Measurements from ENCODE around the gene CLTCL1. TPM values are rescaled to one million over a fixed set of nuclear protein-coding genes. Genes with fewer than 3 reads are reported as not detected.
A peak's percentile ranks its signal among the peaks of the same experiment; 100 is the strongest.

CLTCL1 gene
- total RNA-seq, 2 experiments from 2014 or later = 0.29 to 0.52 TPM

DNA sequence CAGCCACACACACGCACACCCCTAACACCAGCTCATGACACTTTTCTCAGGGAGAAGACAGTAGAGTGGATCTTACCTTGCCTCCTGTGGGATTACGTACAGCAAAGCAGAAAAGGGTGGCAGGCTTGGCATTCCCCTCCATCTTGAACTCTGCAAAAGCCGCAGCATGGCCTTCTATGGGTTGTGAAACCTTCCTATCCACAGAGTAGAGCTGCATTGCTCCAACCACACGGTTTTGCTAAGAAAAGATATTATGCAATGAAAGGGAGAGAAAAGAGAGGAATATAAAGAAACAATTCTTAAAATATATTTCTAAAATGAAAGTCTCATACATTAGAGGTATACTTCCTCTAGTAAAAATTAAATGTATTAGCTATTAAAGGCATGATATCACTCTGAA is 48.8 kb downstream of the CLTCL1 start:
- H3K27me3 Mint-ChIP-seq = no peaks in the 10 kb centered on the region
- no peaks in the 10 kb centered on the region for H3K4me1 Mint-ChIP-seq
- no peaks in the 10 kb centered on the region for H3K36me3 Mint-ChIP-seq
- DNase-seq = no peak
- no peaks in the 10 kb centered on the region for H3K9me3 Mint-ChIP-seq
- no peak overlapping the region for H3K27ac Mint-ChIP-seq
- no peak overlapping the region for H3K4me3 Mint-ChIP-seq

DNA sequence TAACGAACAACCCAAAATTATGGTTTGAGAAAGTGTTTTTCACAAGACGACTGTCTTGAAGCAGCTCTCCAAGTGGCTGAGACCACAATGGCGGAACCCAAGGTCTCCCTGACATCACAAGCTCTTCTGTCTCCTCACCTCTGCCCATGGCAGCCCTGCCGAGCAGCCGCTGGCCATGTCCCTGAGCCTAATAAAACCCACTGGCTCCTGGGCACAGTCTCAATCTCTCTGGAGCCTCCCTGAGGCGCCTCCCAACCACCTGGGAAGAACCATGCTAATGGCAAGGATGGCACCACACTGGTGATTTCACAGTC is 50.0 kb downstream of the CLTCL1 start:
- H3K27me3 Mint-ChIP-seq = no peaks in the 10 kb centered on the region
- DNase-seq = no peak

DNA sequence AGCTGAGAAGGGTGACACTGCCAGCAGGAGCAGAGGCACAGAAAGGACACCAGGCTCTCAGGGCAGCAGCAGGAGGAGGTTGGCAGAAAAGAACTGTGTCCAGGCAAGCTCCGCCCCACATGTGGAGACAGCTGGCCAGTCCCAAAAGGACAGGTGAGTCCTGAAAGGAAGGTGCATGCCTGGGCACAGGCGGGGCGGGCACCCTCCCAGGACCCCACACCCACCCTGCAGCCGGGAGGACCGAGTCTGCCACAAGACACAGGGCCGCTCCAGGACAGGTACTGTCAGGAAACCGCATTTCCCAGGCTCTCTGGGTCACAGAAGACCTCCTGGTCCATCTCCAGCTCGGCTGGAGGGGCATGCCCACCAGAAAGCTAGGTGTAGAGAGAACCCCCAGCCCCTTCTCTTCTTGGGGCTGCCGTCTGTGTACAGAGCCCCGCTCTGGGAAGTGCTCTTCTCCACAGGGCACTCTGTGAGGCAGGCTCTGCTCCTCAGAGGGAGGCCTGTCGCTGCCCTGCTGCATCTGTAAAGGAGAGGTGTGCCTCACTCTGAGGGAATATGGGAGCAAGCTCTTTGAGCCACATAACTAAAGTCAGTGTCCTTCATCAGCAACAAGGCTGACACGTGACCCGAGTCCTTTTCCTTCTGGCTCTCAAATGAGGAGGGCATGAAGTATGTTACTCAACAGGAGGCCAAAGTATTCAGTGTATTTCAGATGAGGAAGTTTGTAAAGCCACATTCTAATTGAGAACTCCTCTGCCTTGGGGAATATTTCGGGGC is 50.5 kb downstream of the CLTCL1 start:
- no peak for DNase-seq
- Mint-ChIP-seq H3K36me3 (no peaks in the 10 kb centered on the region), H3K27me3 (no peaks in the 10 kb centered on the region), H3K4me3 (no peak overlapping the region), H3K27ac (no peak overlapping the region), H3K4me1 (no peaks in the 10 kb centered on the region), H3K9me3 (no peaks in the 10 kb centered on the region)

More for the DNA sequence above, 50.0 kb downstream of the CLTCL1 start:
- H3K36me3 Mint-ChIP-seq = no peaks in the 10 kb centered on the region
- H3K27ac Mint-ChIP-seq = no peak overlapping the region
- H3K9me3 Mint-ChIP-seq = no peaks in the 10 kb centered on the region
- H3K4me3 Mint-ChIP-seq = no peak overlapping the region
- H3K4me1 Mint-ChIP-seq = no peaks in the 10 kb centered on the region

DNA sequence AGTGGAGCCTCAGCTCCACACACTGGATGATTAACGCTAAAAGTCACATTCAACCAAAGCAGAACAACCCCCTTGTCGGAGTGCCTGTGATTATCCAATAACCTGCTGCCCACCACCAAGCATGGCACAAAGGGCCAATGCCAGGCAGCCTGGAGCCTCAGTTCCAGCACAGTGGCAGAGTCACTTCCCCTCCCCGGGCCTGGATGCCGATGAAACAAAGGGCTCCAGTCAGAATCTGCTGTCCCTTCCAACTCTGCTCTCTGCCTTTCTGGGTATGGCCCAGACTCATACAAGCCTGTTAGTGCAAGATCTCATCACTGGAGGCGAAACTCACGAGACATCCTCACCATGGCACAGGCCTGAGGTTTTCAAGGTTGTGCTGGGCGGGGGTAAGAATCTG is 52.1 kb downstream of the CLTCL1 start:
- no peaks in the 10 kb centered on the region for H3K9me3 Mint-ChIP-seq
- peaks cover 2% of the 10 kb centered on the region for H3K27me3 Mint-ChIP-seq
- H3K4me3 Mint-ChIP-seq = no peak overlapping the region
- H3K4me1 Mint-ChIP-seq = no peaks in the 10 kb centered on the region
- no peak overlapping the region for H3K27ac Mint-ChIP-seq
- H3K36me3 Mint-ChIP-seq = no peaks in the 10 kb centered on the region
- no peak for DNase-seq

DNA sequence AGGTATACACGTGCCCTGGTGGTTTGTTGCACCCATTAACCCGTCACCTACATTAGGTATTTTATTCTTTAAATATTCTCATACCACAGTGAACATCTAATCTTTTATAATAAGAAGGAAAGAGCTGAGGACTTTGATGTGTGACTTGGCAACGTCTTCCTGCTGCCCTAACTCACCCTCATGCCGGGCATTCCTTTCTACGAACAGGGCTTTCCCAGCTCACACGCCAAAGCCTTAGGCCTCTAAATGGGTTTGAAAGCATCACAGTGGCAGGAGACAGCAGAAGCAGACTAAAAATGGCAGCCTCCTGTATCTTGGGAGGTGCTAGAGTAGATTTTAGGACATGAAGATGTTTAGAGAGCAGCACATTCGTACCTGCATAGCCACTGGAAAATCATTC is 52.6 kb downstream of the CLTCL1 start:
- no peak for DNase-seq
- Mint-ChIP-seq H3K36me3 (no peaks in the 10 kb centered on the region), H3K4me1 (no peaks in the 10 kb centered on the region), H3K9me3 (no peaks in the 10 kb centered on the region), H3K27ac (no peak overlapping the region), H3K4me3 (no peak overlapping the region), H3K27me3 (peaks cover 2% of the 10 kb centered on the region)

DNA sequence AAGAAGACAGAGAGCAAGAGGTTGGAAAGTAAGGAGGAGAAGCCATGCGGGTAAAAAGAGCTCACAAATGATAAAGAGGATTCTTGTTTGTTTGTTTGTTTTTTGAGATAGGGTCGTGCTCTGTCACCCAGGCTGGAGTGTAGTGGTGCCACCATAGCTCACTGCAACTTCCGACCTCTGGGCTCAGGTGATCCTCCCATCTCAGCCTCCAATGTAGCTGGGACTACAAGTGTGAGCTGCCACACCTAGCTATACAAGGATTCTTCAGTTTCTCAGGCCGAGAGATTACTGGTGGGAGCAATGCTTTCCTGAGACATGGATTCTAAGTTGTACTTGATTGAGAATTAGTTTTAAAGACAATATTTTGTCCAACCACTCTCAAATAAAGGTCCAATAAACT is 55.6 kb downstream of the CLTCL1 start:
- H3K27me3 Mint-ChIP-seq = peaks cover 2% of the 10 kb centered on the region
- no peaks in the 10 kb centered on the region for H3K9me3 Mint-ChIP-seq
- H3K27ac Mint-ChIP-seq = no peak overlapping the region
- H3K4me3 Mint-ChIP-seq = no peak overlapping the region
- no peak for DNase-seq
- H3K4me1 Mint-ChIP-seq = no peaks in the 10 kb centered on the region
- no peaks in the 10 kb centered on the region for H3K36me3 Mint-ChIP-seq

DNA sequence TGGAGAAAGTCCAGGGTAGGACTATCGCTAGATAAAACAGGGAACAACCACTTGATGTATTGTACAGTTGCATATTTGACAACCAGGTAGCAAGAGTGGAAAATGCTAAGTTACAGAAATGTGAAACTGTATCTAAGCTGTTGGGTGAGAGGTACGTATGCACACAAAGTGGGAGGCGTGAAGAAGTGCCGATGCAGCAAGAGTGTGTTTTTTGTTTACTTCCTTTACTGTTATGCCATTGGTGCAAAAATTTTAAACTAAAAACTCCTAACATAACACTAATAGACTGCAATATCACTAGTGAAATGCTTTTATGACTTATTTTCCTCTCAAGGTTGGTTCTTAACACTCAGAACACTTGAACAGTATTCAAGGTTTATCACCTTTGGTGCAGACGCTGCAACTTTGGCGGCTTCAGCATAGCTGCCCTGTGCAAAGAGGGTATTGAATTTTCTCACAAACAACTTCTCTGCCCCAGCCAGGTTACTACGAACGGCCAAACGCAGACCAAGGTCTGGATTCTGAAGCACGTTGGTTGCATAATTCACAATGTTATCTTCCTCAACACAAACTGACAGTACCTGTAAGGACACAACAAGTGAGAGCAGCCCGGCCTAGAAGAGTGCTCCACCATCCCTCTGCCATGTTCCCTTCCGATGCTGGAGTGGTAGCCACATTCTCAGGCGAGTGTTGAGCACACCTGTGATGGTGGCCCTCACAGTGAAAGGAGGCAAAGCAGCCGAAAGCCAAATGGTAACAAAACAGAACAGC is 57.2 kb downstream of the CLTCL1 start:
- Mint-ChIP-seq H3K27ac (no peak overlapping the region), H3K27me3 (peaks cover 2% of the 10 kb centered on the region), H3K4me1 (no peaks in the 10 kb centered on the region), H3K9me3 (no peaks in the 10 kb centered on the region), H3K36me3 (no peaks in the 10 kb centered on the region), H3K4me3 (no peak overlapping the region)
- no peak for DNase-seq

DNA sequence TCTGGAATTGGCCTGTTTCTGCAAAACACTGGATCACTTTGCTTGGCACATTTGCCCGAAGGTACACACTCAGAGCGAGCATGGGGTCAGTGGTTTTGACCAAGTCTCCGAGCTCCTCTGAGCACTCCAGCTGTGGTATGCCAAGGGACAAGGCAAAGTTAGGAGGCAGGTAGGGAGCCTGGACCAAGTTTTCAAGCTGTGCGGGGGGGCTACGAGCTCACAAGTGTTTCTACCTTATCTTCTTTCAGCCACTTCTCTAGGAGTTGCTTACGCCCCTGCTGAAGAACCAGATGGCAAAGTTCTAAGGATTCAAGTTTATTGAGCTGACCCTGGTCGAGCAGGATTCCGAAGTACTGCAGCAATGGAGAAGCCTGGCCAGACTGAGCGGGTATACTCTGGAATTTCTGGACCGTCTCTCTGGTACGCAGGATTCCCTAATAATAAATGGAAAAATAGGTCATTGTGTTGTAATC is 58.3 kb downstream of the CLTCL1 start:
- Mint-ChIP-seq H3K27me3 (peaks cover 2% of the 10 kb centered on the region), H3K36me3 (no peaks in the 10 kb centered on the region), H3K4me1 (no peaks in the 10 kb centered on the region), H3K4me3 (no peak overlapping the region), H3K27ac (no peak overlapping the region), H3K9me3 (no peaks in the 10 kb centered on the region)
- no peak for DNase-seq

DNA sequence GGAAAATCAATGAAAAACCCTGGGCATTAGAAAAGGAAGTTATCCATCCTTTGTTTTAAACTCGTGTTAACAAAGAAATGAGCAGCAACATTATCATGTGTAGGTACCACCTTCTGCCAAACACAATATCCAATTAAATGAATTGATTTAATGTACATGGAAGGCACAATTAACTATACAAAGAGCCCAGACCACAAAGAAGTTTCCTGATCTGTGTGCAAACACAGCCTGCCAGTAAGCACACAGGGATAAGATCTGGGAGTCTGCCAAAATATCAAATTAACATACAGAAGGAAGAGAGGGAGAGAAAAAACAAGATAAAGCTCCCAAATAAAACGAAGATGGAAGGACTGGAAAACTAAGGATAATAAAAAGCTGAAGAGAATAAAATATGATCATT is 58.9 kb downstream of the CLTCL1 start:
- no peak for DNase-seq

DNA sequence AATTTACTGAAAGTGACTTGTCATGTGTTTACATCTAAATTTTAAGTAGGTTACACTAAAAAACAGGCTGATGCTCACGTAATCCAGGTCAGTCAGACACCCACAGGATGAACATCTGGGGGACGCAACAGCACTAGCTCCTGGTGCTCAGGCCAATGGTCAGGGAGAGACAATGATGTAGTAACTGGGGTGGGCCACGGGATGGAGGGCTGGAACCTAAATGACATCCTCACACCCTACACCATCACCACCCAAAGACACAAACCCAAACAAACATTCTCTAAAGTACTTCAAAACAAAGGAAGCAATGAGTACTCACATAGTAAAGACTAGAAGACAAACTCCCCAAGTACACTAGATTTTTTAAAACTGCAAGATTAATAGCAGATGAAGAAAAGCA is 59.5 kb downstream of the CLTCL1 start:
- peaks cover 2% of the 10 kb centered on the region for H3K27me3 Mint-ChIP-seq

More for the DNA sequence above, 58.9 kb downstream of the CLTCL1 start:
- Mint-ChIP-seq H3K4me1 (no peaks in the 10 kb centered on the region), H3K27me3 (peaks cover 2% of the 10 kb centered on the region), H3K36me3 (no peaks in the 10 kb centered on the region), H3K4me3 (no peak overlapping the region), H3K9me3 (no peaks in the 10 kb centered on the region), H3K27ac (no peak overlapping the region)

DNA sequence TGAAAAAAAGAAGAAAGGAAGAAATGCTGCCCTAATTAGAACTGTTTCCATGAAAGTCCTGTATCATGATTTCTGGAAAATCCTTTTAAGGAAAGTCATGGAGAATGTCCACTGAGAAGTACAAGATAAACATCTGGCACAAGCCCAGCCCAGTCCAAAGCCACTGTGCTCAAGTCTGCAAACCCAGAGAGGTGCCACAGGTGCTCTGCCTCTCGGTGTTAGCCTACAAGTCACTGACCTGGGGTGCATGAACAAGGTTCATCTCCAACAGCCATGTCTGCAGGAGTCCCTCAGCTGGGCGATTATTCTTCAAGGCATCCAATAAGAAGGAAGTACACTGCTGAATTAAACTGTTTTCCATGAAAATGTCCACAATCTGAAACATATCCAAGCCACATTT is 61.9 kb downstream of the CLTCL1 start:
- Mint-ChIP-seq H3K27me3 (no peaks in the 10 kb centered on the region), H3K36me3 (no peaks in the 10 kb centered on the region), H3K27ac (no peak overlapping the region), H3K4me1 (no peaks in the 10 kb centered on the region), H3K4me3 (no peak overlapping the region), H3K9me3 (no peaks in the 10 kb centered on the region)
- DNase-seq = no peak

More for the DNA sequence above, 59.5 kb downstream of the CLTCL1 start:
- Mint-ChIP-seq H3K36me3 (no peaks in the 10 kb centered on the region), H3K9me3 (no peaks in the 10 kb centered on the region), H3K4me1 (no peaks in the 10 kb centered on the region), H3K27ac (no peak overlapping the region), H3K4me3 (no peak overlapping the region)
- no peak for DNase-seq

DNA sequence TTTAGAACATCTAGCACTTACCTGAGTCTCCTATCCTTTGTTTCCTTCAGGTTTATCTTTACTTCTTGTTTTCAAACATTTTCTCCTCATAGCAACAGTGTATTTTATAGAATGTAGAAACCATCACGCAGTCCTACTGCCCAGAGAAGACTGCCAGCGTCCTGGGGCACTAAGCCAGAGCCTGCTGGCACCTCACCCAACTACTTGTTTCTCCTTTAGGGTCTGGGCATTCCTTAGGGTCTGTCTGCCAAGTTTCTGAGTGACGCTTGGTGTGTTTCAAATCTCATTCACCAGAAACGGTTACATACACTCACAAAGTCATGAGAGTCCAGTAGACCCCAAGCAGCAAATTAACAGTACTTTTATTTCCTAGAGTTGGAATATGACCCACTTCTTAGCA is 63.3 kb downstream of the CLTCL1 start:
- DNase-seq = no peak
- H3K27ac Mint-ChIP-seq = peak overlapping the region; percentile 48
- H3K4me1 Mint-ChIP-seq = no peaks in the 10 kb centered on the region
- H3K36me3 Mint-ChIP-seq = no peaks in the 10 kb centered on the region
- H3K9me3 Mint-ChIP-seq = no peaks in the 10 kb centered on the region
- no peak overlapping the region for H3K4me3 Mint-ChIP-seq
- no peaks in the 10 kb centered on the region for H3K27me3 Mint-ChIP-seq

DNA sequence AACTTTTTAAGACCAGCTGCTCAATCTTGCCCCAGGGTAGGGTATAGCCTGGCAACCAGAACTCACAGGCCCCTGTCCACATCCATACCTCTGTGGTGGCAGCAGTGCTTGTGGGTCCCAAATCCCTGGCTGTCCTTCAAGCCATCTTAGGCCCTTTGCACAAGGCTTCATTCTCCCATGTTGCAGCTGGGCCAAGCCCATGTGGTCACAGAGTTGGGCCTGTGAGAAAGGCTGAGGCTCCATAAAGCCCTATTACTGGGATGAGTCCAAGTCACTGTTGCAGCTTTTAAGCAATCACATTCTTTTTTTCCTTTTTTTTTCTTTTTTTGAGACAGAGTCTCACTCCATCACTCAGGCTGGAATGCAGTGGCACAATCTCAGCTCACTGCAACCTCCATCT is 65.1 kb downstream of the CLTCL1 start:
- Mint-ChIP-seq H3K27me3 (no peaks in the 10 kb centered on the region), H3K9me3 (no peaks in the 10 kb centered on the region), H3K4me3 (no peak overlapping the region), H3K27ac (no peak overlapping the region), H3K36me3 (no peaks in the 10 kb centered on the region), H3K4me1 (no peaks in the 10 kb centered on the region)
- no peak for DNase-seq

DNA sequence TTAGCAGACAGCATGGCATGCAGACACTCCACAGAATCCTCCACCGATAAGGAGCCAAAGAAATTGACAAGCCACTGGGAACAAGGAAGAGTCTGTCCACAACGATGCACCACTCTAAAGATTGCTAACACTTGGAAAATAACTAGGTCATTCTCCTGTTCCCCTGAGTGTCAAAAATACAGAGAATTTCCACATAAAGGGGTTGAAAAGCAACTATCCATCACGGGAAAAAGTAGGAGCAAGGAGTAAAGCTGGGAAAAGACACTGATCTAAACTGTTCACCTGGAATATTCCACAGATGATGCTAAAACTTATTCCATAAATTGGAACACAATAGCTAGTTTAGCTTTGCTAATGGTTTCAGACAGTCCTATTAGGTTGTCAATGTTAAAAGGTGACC is 66.0 kb downstream of the CLTCL1 start:
- Mint-ChIP-seq H3K27ac (no peak overlapping the region), H3K36me3 (no peaks in the 10 kb centered on the region), H3K9me3 (no peaks in the 10 kb centered on the region), H3K27me3 (no peaks in the 10 kb centered on the region), H3K4me1 (no peaks in the 10 kb centered on the region), H3K4me3 (no peak overlapping the region)
- DNase-seq = no peak

DNA sequence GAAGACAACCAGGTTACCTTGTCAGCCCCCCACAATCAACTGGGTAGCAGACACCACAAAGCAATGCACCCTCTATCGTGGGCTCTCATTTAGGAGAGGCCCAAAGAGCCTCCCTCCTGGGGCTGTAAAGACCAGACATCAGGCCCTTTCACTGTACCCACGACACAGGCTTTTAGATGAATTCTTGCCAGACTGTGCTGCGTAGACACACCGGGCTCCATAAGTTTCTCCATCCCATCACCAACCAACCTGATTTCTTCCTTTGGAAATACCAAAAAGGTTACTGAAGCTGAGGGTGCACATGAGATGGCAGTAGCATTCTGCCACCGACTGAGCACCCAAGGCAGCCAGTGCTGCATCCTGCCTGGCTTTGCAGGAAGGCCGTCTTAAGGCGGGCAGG is 66.5 kb downstream of the CLTCL1 start:
- DNase-seq = no peak
- Mint-ChIP-seq H3K4me3 (no peak overlapping the region), H3K9me3 (no peaks in the 10 kb centered on the region), H3K36me3 (no peaks in the 10 kb centered on the region), H3K27me3 (no peaks in the 10 kb centered on the region), H3K4me1 (no peaks in the 10 kb centered on the region), H3K27ac (no peak overlapping the region)

DNA sequence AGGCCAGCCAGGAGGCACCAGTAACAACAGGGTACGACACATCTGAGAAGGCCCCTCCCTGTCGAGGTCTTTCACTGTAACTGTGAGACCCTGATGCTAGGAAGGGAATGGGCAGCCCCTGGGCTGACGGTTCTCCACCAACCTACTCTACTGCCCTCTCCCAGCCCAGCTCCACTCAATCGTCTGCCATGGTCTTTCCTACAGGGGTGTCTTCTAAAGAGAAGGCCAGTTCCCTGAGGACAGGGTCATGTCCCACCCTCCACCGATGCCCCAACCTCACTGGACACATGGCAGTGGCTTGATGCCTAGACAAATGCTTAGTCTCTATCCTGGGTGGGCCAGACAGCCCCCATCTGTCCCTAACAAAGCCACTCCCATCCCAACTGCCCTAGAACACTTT is 67.0 kb downstream of the CLTCL1 start:
- Mint-ChIP-seq H3K36me3 (no peaks in the 10 kb centered on the region), H3K9me3 (no peaks in the 10 kb centered on the region), H3K27me3 (no peaks in the 10 kb centered on the region), H3K27ac (no peak overlapping the region), H3K4me3 (no peak overlapping the region), H3K4me1 (no peaks in the 10 kb centered on the region)
- no peak for DNase-seq
